ENCODE data around the gene CARD11. TPM values are rescaled to one million over a fixed set of nuclear protein-coding genes. Genes with fewer than 3 reads are reported as not detected.
A peak's percentile ranks its signal among the peaks of the same experiment; 100 is the strongest.

Gene CARD11
- total RNA-seq, 1 donor from 2014 or later: 9.3 TPM

DNA sequence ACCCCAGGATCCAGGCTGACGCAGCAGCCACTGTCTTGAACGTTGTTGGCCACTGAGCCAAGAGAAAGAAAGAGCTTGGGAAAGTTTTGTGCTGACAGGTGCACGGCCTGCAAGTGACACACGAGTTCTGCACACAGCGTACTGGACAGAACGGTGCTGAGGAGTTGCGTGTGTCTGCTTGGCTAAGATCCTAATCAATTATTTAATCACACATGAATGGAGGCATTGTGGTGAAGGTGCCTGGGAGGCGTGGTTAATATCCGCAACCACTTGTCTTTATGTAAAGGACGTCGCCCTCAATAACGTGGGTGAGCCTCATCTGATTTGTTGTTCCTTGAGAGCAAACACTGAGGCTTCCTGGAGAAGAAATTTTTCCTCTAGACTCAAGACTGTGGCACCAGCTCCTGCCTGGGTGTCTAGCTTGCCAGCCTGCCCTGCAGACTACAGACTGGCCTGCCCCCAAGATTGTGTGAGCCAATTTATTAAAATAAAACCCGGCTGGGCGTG is 183.0 kb downstream of the CARD11 start:
- Mint-ChIP-seq H3K9me3 (no peaks in the 10 kb centered on the region), H3K27ac (peak overlapping the region; percentile 68), H3K4me3 (no peak overlapping the region), H3K4me1 (peaks cover 20% of the 10 kb centered on the region), H3K27me3 (ENCODE audit: low read depth) (peaks cover 1% of the 10 kb centered on the region), H3K36me3 (no peaks in the 10 kb centered on the region)
- TF ChIP-seq, protein P1, sequence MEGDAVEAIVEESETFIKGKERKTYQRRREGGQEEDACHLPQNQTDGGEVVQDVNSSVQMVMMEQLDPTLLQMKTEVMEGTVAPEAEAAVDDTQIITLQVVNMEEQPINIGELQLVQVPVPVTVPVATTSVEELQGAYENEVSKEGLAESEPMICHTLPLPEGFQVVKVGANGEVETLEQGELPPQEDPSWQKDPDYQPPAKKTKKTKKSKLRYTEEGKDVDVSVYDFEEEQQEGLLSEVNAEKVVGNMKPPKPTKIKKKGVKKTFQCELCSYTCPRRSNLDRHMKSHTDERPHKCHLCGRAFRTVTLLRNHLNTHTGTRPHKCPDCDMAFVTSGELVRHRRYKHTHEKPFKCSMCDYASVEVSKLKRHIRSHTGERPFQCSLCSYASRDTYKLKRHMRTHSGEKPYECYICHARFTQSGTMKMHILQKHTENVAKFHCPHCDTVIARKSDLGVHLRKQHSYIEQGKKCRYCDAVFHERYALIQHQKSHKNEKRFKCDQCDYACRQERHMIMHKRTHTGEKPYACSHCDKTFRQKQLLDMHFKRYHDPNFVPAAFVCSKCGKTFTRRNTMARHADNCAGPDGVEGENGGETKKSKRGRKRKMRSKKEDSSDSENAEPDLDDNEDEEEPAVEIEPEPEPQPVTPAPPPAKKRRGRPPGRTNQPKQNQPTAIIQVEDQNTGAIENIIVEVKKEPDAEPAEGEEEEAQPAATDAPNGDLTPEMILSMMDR (IDR thresholded peaks at IDR 0.05; ENCODE audit: unreplicated experiment): no peak
- DNase-seq (ENCODE audit: low spot score in 2 of 2, unreplicated experiment in 2 of 2): no peak

DNA sequence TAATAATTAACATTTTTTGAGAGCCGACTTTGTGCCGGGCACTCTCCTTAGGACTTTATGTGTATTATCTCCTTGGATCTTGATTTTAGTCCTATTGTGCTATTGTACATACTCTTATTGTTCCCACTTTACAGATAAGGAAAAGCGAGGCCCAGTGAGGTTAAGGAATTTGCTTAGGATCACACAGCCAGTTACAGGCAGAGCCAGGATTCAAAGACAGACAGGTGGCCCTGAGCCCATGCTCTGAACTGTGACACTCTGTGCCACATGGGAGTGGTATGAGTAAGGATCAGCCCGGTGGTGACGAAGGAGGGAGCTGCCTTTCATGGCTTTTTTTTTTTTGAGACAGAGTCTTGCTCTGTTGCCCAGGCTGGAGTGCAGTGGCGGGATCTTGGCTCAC is 183.7 kb downstream of the CARD11 start:
- Mint-ChIP-seq H3K27ac (no peak overlapping the region), H3K4me3 (no peak overlapping the region), H3K9me3 (no peaks in the 10 kb centered on the region), H3K36me3 (no peaks in the 10 kb centered on the region), H3K4me1 (peaks cover 19% of the 10 kb centered on the region), H3K27me3 (ENCODE audit: low read depth) (peaks cover 1% of the 10 kb centered on the region)
- no peak for DNase-seq (ENCODE audit: low spot score in 2 of 2, unreplicated experiment in 2 of 2)
- TF ChIP-seq, protein P1 (IDR thresholded peaks at IDR 0.05; ENCODE audit: unreplicated experiment): no peak

DNA sequence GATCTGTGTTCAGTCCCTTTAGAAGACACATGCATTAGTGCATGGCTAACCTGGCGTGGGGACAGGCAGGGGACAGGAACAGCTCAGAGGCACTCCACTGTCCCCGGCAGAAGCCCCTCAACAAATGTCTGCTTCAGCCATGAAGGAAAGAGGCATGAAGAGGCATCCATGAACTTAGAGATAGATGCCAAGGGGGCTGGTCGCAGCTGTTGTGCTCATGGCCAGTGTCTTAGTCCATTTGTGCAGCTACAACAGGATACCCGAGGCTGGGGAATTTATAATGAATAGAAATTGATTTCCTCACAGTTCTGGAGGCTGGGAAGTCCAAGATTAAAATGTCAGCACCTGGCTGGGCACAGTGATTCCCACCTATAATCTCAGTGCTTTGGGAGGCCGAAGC is 185.0 kb downstream of the CARD11 start:
- Mint-ChIP-seq H3K36me3 (no peaks in the 10 kb centered on the region), H3K27me3 (ENCODE audit: low read depth) (no peaks in the 10 kb centered on the region), H3K4me3 (no peak overlapping the region), H3K4me1 (peaks cover 13% of the 10 kb centered on the region), H3K9me3 (peaks cover 4% of the 10 kb centered on the region), H3K27ac (no peak overlapping the region)
- DNase-seq (ENCODE audit: low spot score in 2 of 2, unreplicated experiment in 2 of 2): no peak
- TF ChIP-seq, protein P1 (IDR thresholded peaks at IDR 0.05; ENCODE audit: unreplicated experiment): no peak

DNA sequence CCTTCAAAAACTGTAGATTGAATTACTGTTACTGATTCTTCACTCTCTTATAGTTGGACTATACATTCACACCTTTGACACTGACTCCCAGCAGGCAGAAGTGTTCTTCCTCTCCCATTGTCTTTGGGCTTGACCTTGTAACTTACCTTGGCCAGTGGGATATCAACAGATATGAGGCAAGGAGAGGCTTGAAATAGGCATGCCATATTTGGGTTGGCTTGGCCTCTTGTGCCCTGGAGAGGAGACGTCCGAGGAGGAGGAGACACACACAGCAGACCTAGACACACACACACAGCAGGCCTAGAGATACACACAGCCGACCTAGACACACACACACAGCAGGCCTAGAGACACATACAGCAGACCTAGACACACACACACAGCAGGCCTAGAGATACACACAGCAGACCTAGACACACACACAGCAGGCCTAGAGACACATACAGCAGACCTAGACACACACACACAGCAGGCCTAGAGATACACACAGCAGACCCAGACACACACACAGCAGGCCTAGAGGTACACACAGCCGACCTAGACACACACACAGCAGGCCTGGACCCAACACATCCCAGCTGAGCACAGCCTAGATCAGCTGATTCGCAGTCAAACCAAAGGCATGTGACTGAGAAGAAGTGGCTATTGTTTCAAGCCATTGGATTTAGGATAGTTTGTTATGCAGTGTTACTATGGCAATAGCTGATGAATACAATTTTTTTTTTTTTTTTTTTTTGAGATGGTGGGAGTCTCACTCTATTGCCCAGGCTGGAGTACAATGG is 187.1 kb downstream of the CARD11 start:
- Mint-ChIP-seq H3K27ac (no peak overlapping the region), H3K4me1 (peaks cover 6% of the 10 kb centered on the region), H3K36me3 (no peaks in the 10 kb centered on the region), H3K27me3 (ENCODE audit: low read depth) (no peaks in the 10 kb centered on the region), H3K4me3 (no peak overlapping the region), H3K9me3 (peaks cover 4% of the 10 kb centered on the region)
- TF ChIP-seq, protein P1 (IDR thresholded peaks at IDR 0.05; ENCODE audit: unreplicated experiment): no peak
- no peak for DNase-seq (ENCODE audit: low spot score in 2 of 2, unreplicated experiment in 2 of 2)

Other genes starting within 250 kb of the CARD11 start
- 54.8 to 57.1 TPM (median 57.1 TPM) in 3 replicates for gene GNA12, start 199.6 kb downstream of the CARD11 start, total RNA-seq